H1 (cell line): ENCODE measurements around the gene BTN2A1. TPM values are rescaled to one million over a fixed set of nuclear protein-coding genes. Genes with fewer than 3 reads are reported as not detected.

Experiments used
- CTCF ChIA-PET: fragments of 300-600 bp; sonication (Branson Sonifier 250); formaldehyde crosslinking; loops from one replicate; lab custom pipeline; 2021; ENCODE audit not compliant: partially characterized antibody; lab: Charles Lee
- POLR2A ChIA-PET: fragments of 300-600 bp; sonication (Branson Sonifier 250); formaldehyde crosslinking; loops from one replicate; lab custom pipeline; 2021; ENCODE audit warnings: inconsistent platforms; ENCODE audit not compliant: partially characterized antibody; lab: Charles Lee
- DNase-seq, 2 experiments: peaks; one replicate each; pipeline versions ENCODE4 v3.0.0 to v3.0.0-alpha.2; 2010 to 2022; ENCODE audit warnings: low spot score in 2 of 2, low read depth in 1 of 2, mixed read lengths in 1 of 2
- FAIRE-seq: peaks from 2 replicates; lab custom pipeline; 2011; peaks lifted over from hg19 to GRCh38; lab: Jason Lieb, UNC
- H2AFZ ChIP-seq: 2 replicates; pipeline ENCODE4 v1.8.1; 2012; ENCODE audit warnings: low read length, inconsistent platforms
- H2AK5ac ChIP-seq: 2 replicates; pipeline ENCODE4 v1.6.1; 2013; ENCODE audit warnings: low read depth, low read length
- H2BK120ac ChIP-seq: replicated peaks from 2 replicates; pipeline ENCODE3; 2013; ENCODE audit warnings: low read depth, low read length, inconsistent platforms
- H2BK12ac ChIP-seq: 2 replicates; pipeline ENCODE4 v1.6.1; 2013; ENCODE audit warnings: low read depth, low read length
- H2BK15ac ChIP-seq: 2 replicates; pipeline ENCODE4 v1.6.1; 2013; ENCODE audit warnings: low read length
- H2BK20ac ChIP-seq: 2 replicates; pipeline ENCODE4 v1.6.1; 2013; ENCODE audit warnings: low read length
- H2BK5ac ChIP-seq: 2 replicates; pipeline ENCODE4 v1.6.1; 2013; ENCODE audit warnings: low read depth, low read length
- H3K14ac ChIP-seq: 2 replicates; pipeline ENCODE4 v1.6.1; 2013; ENCODE audit warnings: inconsistent platforms; ENCODE audit not compliant: insufficient read length
- H3K18ac ChIP-seq: 2 replicates; pipeline ENCODE4 v1.6.1; 2013; ENCODE audit warnings: low read length; ENCODE audit errors: extremely low read depth
- H3K23ac ChIP-seq: 2 replicates; pipeline ENCODE4 v1.6.1; 2013; ENCODE audit warnings: inconsistent platforms; ENCODE audit not compliant: insufficient read length
- H3K23me2 ChIP-seq: 2 replicates; pipeline ENCODE4 v1.6.1; 2013; ENCODE audit warnings: low read depth, low read length
- H3K27ac ChIP-seq: 2 replicates; pipeline ENCODE4 v1.6.1; 2011; ENCODE audit warnings: low read depth, low read length, inconsistent platforms
- H3K27me3 ChIP-seq, 4 experiments: replicated peaks in 1 of 4; 1 replicate in 1 of 4; 2 replicates in 3 of 4; pipeline versions ENCODE4 v1.6.1 to v1.8.1; 2011 to 2013; ENCODE audit warnings: low read length in 3 of 4, mild to moderate bottlenecking in 3 of 4, inconsistent platforms in 2 of 4, mixed read lengths in 2 of 4, moderate library complexity in 1 of 4; ENCODE audit not compliant: control insufficient read depth in 3 of 4, insufficient read depth in 3 of 4; ENCODE audit errors: extremely low read depth in 1 of 4
- H3K36me3 ChIP-seq, 4 experiments: 2 replicates each; pipeline versions ENCODE4 v1.6.1 to v1.8.1; 2011 to 2013; ENCODE audit warnings: mild to moderate bottlenecking in 4 of 4, low read length in 3 of 4, moderate library complexity in 2 of 4, control low read depth in 1 of 4, inconsistent platforms in 1 of 4; ENCODE audit not compliant: insufficient read depth in 4 of 4, control insufficient read depth in 2 of 4
- H3K4ac ChIP-seq: replicated peaks from 2 replicates; pipeline ENCODE3; 2013; ENCODE audit warnings: low read length, low read depth, mixed read lengths, inconsistent platforms; ENCODE audit not compliant: insufficient read length
- H3K4me1 ChIP-seq, 4 experiments: replicated peaks in 1 of 4; 1 replicate in 1 of 4; 2 replicates in 3 of 4; pipeline versions ENCODE4 v1.6.1 to v1.8.1; 2011 to 2013; ENCODE audit warnings: low read length in 3 of 4, inconsistent platforms in 2 of 4, mixed read lengths in 1 of 4; ENCODE audit not compliant: insufficient read depth in 4 of 4, control insufficient read depth in 3 of 4
- H3K4me2 ChIP-seq, 2 experiments: 2 replicates each; pipeline versions ENCODE4 v1.6.1 to v1.8.1; 2011 to 2013; ENCODE audit warnings: low read depth in 2 of 2, low read length in 2 of 2, control low read depth in 1 of 2, inconsistent platforms in 1 of 2, mild to moderate bottlenecking in 1 of 2; ENCODE audit not compliant: insufficient read depth in 1 of 2
- H3K4me3 ChIP-seq, 4 experiments: fragments of 200-600, 300-600 bp in 1 of 4; sonication (generic), shearing (Covaris generic), sonication (Bioruptor Twin) in 1 of 4; 2 replicates each; pipeline versions ENCODE4 v1.5.1 to v1.8.1; 2011 to 2016; ENCODE audit warnings: low read length in 4 of 4, low read depth in 3 of 4, control low read depth in 2 of 4, inconsistent platforms in 2 of 4, mild to moderate bottlenecking in 2 of 4, mixed read lengths in 1 of 4, moderate library complexity in 1 of 4; ENCODE audit not compliant: insufficient read depth in 2 of 4; ENCODE audit errors: extremely low read depth in 1 of 4
- H3K56ac ChIP-seq: replicated peaks from 2 replicates; pipeline ENCODE3; 2013; ENCODE audit warnings: low read depth, mild to moderate bottlenecking, mixed read lengths, low read length, inconsistent platforms; ENCODE audit not compliant: insufficient read length
- H3K79me1 ChIP-seq: 2 replicates; pipeline ENCODE4 v1.6.1; 2013; ENCODE audit warnings: low read depth, low read length, control low read depth
- H3K79me2 ChIP-seq, 2 experiments: 2 replicates each; pipeline versions ENCODE4 v1.6.1 to v1.8.1; 2012 to 2013; ENCODE audit warnings: low read length in 2 of 2, mild to moderate bottlenecking in 2 of 2, inconsistent platforms in 1 of 2; ENCODE audit not compliant: insufficient read depth in 2 of 2, control insufficient read depth in 1 of 2
- H3K9ac ChIP-seq, 4 experiments: replicated peaks in 1 of 4; 1 replicate in 1 of 4; 2 replicates in 3 of 4; pipeline versions ENCODE4 v1.6.1 to v1.8.1; 2011 to 2013; ENCODE audit warnings: low read depth in 3 of 4, low read length in 3 of 4, control low read depth in 2 of 4, mild to moderate bottlenecking in 2 of 4, moderate library complexity in 2 of 4, inconsistent platforms in 1 of 4; ENCODE audit errors: extremely low read depth in 1 of 4
- H3K9me3 ChIP-seq, 2 experiments: 2 replicates each; pipeline versions ENCODE4 v1.6.1 to v1.8.1; 2012 to 2013; ENCODE audit warnings: mild to moderate bottlenecking in 2 of 2, moderate library complexity in 2 of 2, control low read depth in 1 of 2, inconsistent platforms in 1 of 2, low read depth in 1 of 2, low read length in 1 of 2, mixed read lengths in 1 of 2; ENCODE audit not compliant: insufficient read depth in 2 of 2
- H4K20me1 ChIP-seq, 2 experiments: replicated peaks in 1 of 2; 2 replicates each; pipeline versions ENCODE3 to v1.8.1; 2011 to 2013; ENCODE audit warnings: inconsistent platforms in 2 of 2, low read length in 2 of 2, mild to moderate bottlenecking in 1 of 2; ENCODE audit not compliant: insufficient read depth in 2 of 2, control insufficient read depth in 1 of 2
- H4K5ac ChIP-seq: 2 replicates; pipeline ENCODE4 v1.6.1; 2013; ENCODE audit warnings: low read length, low read depth, mixed read lengths, inconsistent platforms; ENCODE audit not compliant: insufficient read length
- H4K8ac ChIP-seq: 2 replicates; pipeline ENCODE4 v1.8.0; 2013; ENCODE audit warnings: mild to moderate bottlenecking, moderate library complexity, low read length, inconsistent platforms; ENCODE audit not compliant: insufficient read depth; ENCODE audit errors: extremely low read depth
- H4K91ac ChIP-seq: replicated peaks from 2 replicates; pipeline ENCODE3; 2013; ENCODE audit warnings: low read length, mixed read lengths, inconsistent platforms; ENCODE audit not compliant: insufficient read length
- ATF2 ChIP-seq: IDR thresholded peaks from 2 replicates; pipeline ENCODE4 v1.6.1; 2012; ENCODE audit warnings: low read length, inconsistent platforms
- BRCA1 ChIP-seq: IDR thresholded peaks from 2 replicates; pipeline ENCODE4 v1.6.1; 2012; ENCODE audit warnings: low read depth, low read length, improper control_type of control experiment
- CEBPB ChIP-seq: IDR thresholded peaks from 2 replicates; pipeline ENCODE4 v1.6.1; 2012; ENCODE audit warnings: low read depth, low read length
- CHD1 ChIP-seq: IDR thresholded peaks from 2 replicates; pipeline ENCODE4 v1.6.1; 2012; ENCODE audit warnings: low read depth, low read length, improper control_type of control experiment
- CHD2 ChIP-seq: IDR thresholded peaks from 2 replicates; pipeline ENCODE4 v1.6.1; 2012; ENCODE audit warnings: low read length, improper control_type of control experiment
- EGR1 ChIP-seq: IDR thresholded peaks from 2 replicates; pipeline ENCODE4 v1.6.1; 2011; ENCODE audit warnings: low read depth, low read length, borderline replicate concordance
- KDM4A ChIP-seq: IDR thresholded peaks from one replicate; pipeline ENCODE4 v1.7.1; 2012; ENCODE audit warnings: low read depth, mild to moderate bottlenecking, moderate library complexity, low read length, inconsistent platforms; ENCODE audit not compliant: severe bottlenecking
- POLR2A ChIP-seq, 2 experiments: IDR thresholded peaks; 1 replicate in 1 of 2; 2 replicates in 1 of 2; pipeline ENCODE4 v1.6.1; 2011; ENCODE audit warnings: low read depth in 2 of 2, low read length in 2 of 2, mild to moderate bottlenecking in 2 of 2; ENCODE audit errors: control extremely low read depth in 1 of 2
- RBBP5 ChIP-seq: IDR thresholded peaks from 2 replicates; pipeline ENCODE4 v1.7.1; 2012; ENCODE audit warnings: low read depth, mild to moderate bottlenecking, inconsistent platforms, low read length, moderate library complexity, borderline replicate concordance
- RNF2 ChIP-seq: fragments of 200-900, 300-1000 bp; sonication (generic); IDR thresholded peaks from 2 replicates; pipeline ENCODE4 v1.7.1; 2016; ENCODE audit warnings: borderline replicate concordance, low read depth, mild to moderate bottlenecking, antibody characterized with exemption, low read length; ENCODE audit not compliant: poor library complexity, severe bottlenecking; ENCODE audit errors: missing control alignments
- RXRA ChIP-seq: IDR thresholded peaks from 2 replicates; pipeline ENCODE4 v1.6.1; 2011; ENCODE audit warnings: low read depth, mild to moderate bottlenecking, low read length, moderate library complexity; ENCODE audit not compliant: insufficient read depth
- SP1 ChIP-seq: IDR thresholded peaks from 2 replicates; pipeline ENCODE4 v1.6.1; 2011; ENCODE audit warnings: low read depth, low read length
- TAF1 ChIP-seq: IDR thresholded peaks from 2 replicates; pipeline ENCODE4 v1.6.1; 2011; ENCODE audit warnings: mild to moderate bottlenecking, low read depth, low read length
- WGBS, 2 experiments: shearing (Covaris generic) in 1 of 2; methylation state at CpG; one replicate each; pipeline versions ENCODE4 v1.1.6 to v1.1.7; 2013 to 2015; ENCODE audit warnings: low lambda C conversion rate in 2 of 2, mixed read lengths in 2 of 2, inconsistent platforms in 1 of 2, low coverage in 1 of 2, missing lambda C conversion rate in 1 of 2; ENCODE audit not compliant: insufficient replicate concordance in 2 of 2, insufficient coverage in 1 of 2, insufficient read length in 1 of 2; ENCODE audit errors: extremely low coverage in 1 of 2, missing lambda C conversion rate in 1 of 2; 5-methylcytosine and 5-hydroxymethylcytosine counted together
- polyA plus RNA-seq, 7 experiments: library from polyadenylated mRNA; depleted of rRNA in 3 of 7; stranded (reverse) in 5 of 7; unstranded in 2 of 7; fragments of >200 nt in 5 of 7; fragments of 200-250 nt in 2 of 7; gene quantifications; 1 replicate in 5 of 7; 2 replicates in 1 of 7; 4 replicates in 1 of 7; pipeline versions ENCODE4 v1.2.1 to v1.2.3, GENCODE V29; 2011 to 2013; ENCODE audit warnings: missing spikeins in 2 of 7, mixed read lengths in 2 of 7
- total RNA-seq: library from RNA; stranded (reverse); fragmentation: NEBNext Ultra II Directional; extraction: Animal tissue kit (Norgen Biotek cat#: 25700); gene quantifications from 2 replicates; pipeline ENCODE4 v1.2.1, GENCODE V29; 2021

The BTN2A1 gene
- total and polyA plus RNA-seq, 2 of the 8 experiments (the other 6 are each of a cell fraction or from before 2014, with no cell fraction given), result 8.7 to 11.0 TPM

- CTCF ChIA-PET, result interaction anchor here (1.5 to 1.8 kb wide), 2 partner anchors 22 to 26 kb away, joined by 4 to 5 read pairs; no protein-coding TSS in a partner anchor
- TF ChIP-seq EGR1 (no peak), RXRA (no peak), TAF1 (no peak), RNF2 (no peak), BRCA1 (no peak), RBBP5 (no peak), KDM4A (no peak), CEBPB (no peak), ATF2 (no peak), SP1 (no peak), CHD1 (no peak), POLR2A (IDR thresholded peaks at IDR 0.05; ENCODE audit: control extremely low read depth in 1 of 2, low read depth in 2 of 2, low read length in 2 of 2) (no peak), CHD2 (no peak)
Measured at GRCh38 chr6:26476896-26477295, 19.1 kb downstream of the BTN2A1 start.

More at GRCh38 chr6:26476896-26477295, 19.1 kb downstream of the BTN2A1 start:
- no peak overlapping the region for H3K23ac ChIP-seq
- H3K4me1 ChIP-seq, result peaks cover 6 to 14% (median 10%) of the 10 kb centered on the region in 4 experiments; a peak in 5 of 7 replicates
- H3K23me2 ChIP-seq, result no peaks in the 10 kb centered on the region
- no peak overlapping the region for H2BK20ac ChIP-seq
- H3K4ac ChIP-seq, result no peak overlapping the region
- no peak overlapping the region for H3K27ac ChIP-seq
- DNase-seq (no peak), FAIRE-seq (no peak)
- H3K79me1 ChIP-seq, result no peaks in the 10 kb centered on the region
- no peak overlapping the region for H3K56ac ChIP-seq
- no peak overlapping the region for H3K4me2 ChIP-seq
- no peaks in the 10 kb centered on the region for H3K79me2 ChIP-seq
- H3K27me3 ChIP-seq, result no peaks in the 10 kb centered on the region
- H4K5ac ChIP-seq, result no peak overlapping the region
- no peak overlapping the region for H3K18ac ChIP-seq
- WGBS, 2 experiments, result 96% methylated on average over 4 of the region's 4 CpGs; no CpG with 5 or more reads in 1 of the 2 experiments
- no peak overlapping the region for H3K14ac ChIP-seq
- no peak overlapping the region for H3K4me3 ChIP-seq
- H4K8ac ChIP-seq, result no peak overlapping the region
- H2AK5ac ChIP-seq, result no peak overlapping the region
- no peaks in the 10 kb centered on the region for H3K36me3 ChIP-seq
- H4K20me1 ChIP-seq, result no peaks in the 10 kb centered on the region
- H3K9ac ChIP-seq, result no peak overlapping the region
- H2AFZ ChIP-seq, result no peak overlapping the region
- no peak overlapping the region for H2BK12ac ChIP-seq
- no peak overlapping the region for H2BK120ac ChIP-seq
- POLR2A ChIA-PET, result interaction anchor here (0.9 to 1.8 kb wide), 3 partner anchors 12 to 65 kb away, joined by 4 to 5 read pairs (median 4); no protein-coding TSS in a partner anchor
- no peak overlapping the region for H2BK5ac ChIP-seq
- no peak overlapping the region for H4K91ac ChIP-seq
- H2BK15ac ChIP-seq, result no peak overlapping the region
- H3K9me3 ChIP-seq, result peaks cover 0 to 6% of the 10 kb centered on the region in 2 experiments; a peak in 2 of 4 replicates
